ENCODE results near the gene CEP120. TPM values are rescaled to one million over a fixed set of nuclear protein-coding genes. Genes with fewer than 3 reads are reported as not detected.
"Not testable (repeated sequence)": the region's sequence is repeated elsewhere in the genome, so short reads cannot be mapped to it uniquely, and the experiment has no call there.

The CEP120 gene
- total RNA-seq, 2 donors from 2014 or later, result 14.5 to 37.5 TPM

- Histone ChIP-seq H3K27ac (no peak overlapping the region), H3K36me3 (no peaks in the 10 kb centered on the region), H3K4me3 (no peak overlapping the region), H3K9me3 (no peaks in the 10 kb centered on the region), H3K4me1 (replicated peaks) (no peaks in the 10 kb centered on the region), H3K27me3 (replicated peaks; ENCODE audit: insufficient read depth) (no peaks in the 10 kb centered on the region)
- intact Hi-C loops (cut with DNase I), result no loop called here
- 57% methylated on average over 5 of the region's 5 CpGs for WGBS
- DNase-seq (ENCODE audit: low spot score), result no peak
- no peak for TF ChIP-seq CTCF (IDR thresholded peaks at IDR 0.05)
- TF ChIP-seq POLR2A (IDR thresholded peaks at IDR 0.05), result no peak
- no peak for TF ChIP-seq POLR2AphosphoS5 (IDR thresholded peaks at IDR 0.05)
Measured at GRCh38 chr5:123438902-123439301, 15.7 kb upstream of the CEP120 start.

- no peak for DNase-seq (ENCODE audit: low spot score)
- TF ChIP-seq CTCF (IDR thresholded peaks at IDR 0.05) (no peak), POLR2A (IDR thresholded peaks at IDR 0.05) (no peak), POLR2AphosphoS5 (IDR thresholded peaks at IDR 0.05) (no peak)
- Histone ChIP-seq H3K27me3 (replicated peaks; ENCODE audit: insufficient read depth) (no peaks in the 10 kb centered on the region), H3K9me3 (no peaks in the 10 kb centered on the region), H3K36me3 (no peaks in the 10 kb centered on the region), H3K4me3 (no peak overlapping the region), H3K27ac (no peak overlapping the region), H3K4me1 (replicated peaks) (no peaks in the 10 kb centered on the region)
- 80% methylated on average over 2 of the region's 2 CpGs for WGBS
- intact Hi-C loops (cut with DNase I), result no loop called here
Measured at GRCh38 chr5:123438244-123438643, 15.0 kb upstream of the CEP120 start.

GRCh38 chr5:123436201-123436600 is 13.0 kb upstream of the CEP120 start:
- no peak for DNase-seq (ENCODE audit: low spot score)
- Histone ChIP-seq H3K9me3 (no peaks in the 10 kb centered on the region), H3K27me3 (replicated peaks; ENCODE audit: insufficient read depth) (no peaks in the 10 kb centered on the region), H3K4me1 (replicated peaks) (no peaks in the 10 kb centered on the region), H3K27ac (no peak overlapping the region), H3K36me3 (no peaks in the 10 kb centered on the region), H3K4me3 (no peak overlapping the region)
- TF ChIP-seq POLR2AphosphoS5 (IDR thresholded peaks at IDR 0.05) (no peak), POLR2A (IDR thresholded peaks at IDR 0.05) (no peak), CTCF (IDR thresholded peaks at IDR 0.05) (no peak)
- intact Hi-C loops (cut with DNase I), result no loop called here
- WGBS, result 93% methylated on average over 1 of the region's 1 CpG

GRCh38 chr5:123434796-123435195 is 11.6 kb upstream of the CEP120 start:
- Histone ChIP-seq H3K36me3 (no peaks in the 10 kb centered on the region), H3K27ac (no peak overlapping the region), H3K27me3 (replicated peaks; ENCODE audit: insufficient read depth) (no peaks in the 10 kb centered on the region), H3K4me1 (replicated peaks) (no peaks in the 10 kb centered on the region), H3K9me3 (no peaks in the 10 kb centered on the region), H3K4me3 (no peak overlapping the region)
- no peak for DNase-seq (ENCODE audit: low spot score)
- WGBS, result 70% methylated on average over 1 of the region's 1 CpG
- intact Hi-C loops (cut with DNase I), result no loop called here
- TF ChIP-seq POLR2AphosphoS5 (IDR thresholded peaks at IDR 0.05) (no peak), CTCF (IDR thresholded peaks at IDR 0.05) (no peak), POLR2A (IDR thresholded peaks at IDR 0.05) (no peak)

GRCh38 chr5:123433596-123433995 is 10.4 kb upstream of the CEP120 start:
- H3K27ac ChIP-seq, result no peak overlapping the region
- TF ChIP-seq POLR2A (IDR thresholded peaks at IDR 0.05), result no peak
- TF ChIP-seq CTCF (IDR thresholded peaks at IDR 0.05), result no peak
- no peak for TF ChIP-seq POLR2AphosphoS5 (IDR thresholded peaks at IDR 0.05)
- no peak overlapping the region for H3K4me3 ChIP-seq
- 85% methylated on average over 2 of the region's 2 CpGs for WGBS
- DNase-seq (ENCODE audit: low spot score), result no peak
- no peaks in the 10 kb centered on the region for H3K9me3 ChIP-seq
- H3K36me3 ChIP-seq, result no peaks in the 10 kb centered on the region
- no peaks in the 10 kb centered on the region for H3K27me3 ChIP-seq (replicated peaks; ENCODE audit: insufficient read depth)
- H3K4me1 ChIP-seq (replicated peaks), result no peaks in the 10 kb centered on the region
- intact Hi-C loops (cut with DNase I), result no loop called here

GRCh38 chr5:123430441-123430840 is 7.2 kb upstream of the CEP120 start:
- H3K4me3 ChIP-seq; H3K4me1 ChIP-seq (replicated peaks); H3K27me3 ChIP-seq (replicated peaks; ENCODE audit: insufficient read depth); H3K27ac ChIP-seq; intact Hi-C loops (cut with DNase I); DNase-seq (ENCODE audit: low spot score); H3K36me3 ChIP-seq; H3K9me3 ChIP-seq: not testable (repeated sequence)
- WGBS, result 92% methylated on average over 31 of the region's 32 CpGs

Data from prostate gland (tissue), 2 donors.